ENCODE results near the gene STIM2.

GRCh38 chr4:27001398-27002164 is 140.9 kb downstream of the STIM2 start:
- TF ChIP-seq EZH2 (IDR thresholded peaks at IDR 0.05; ENCODE audit: borderline replicate concordance, low read depth, low read length, severe bottlenecking) = no peak
- no peak for TF ChIP-seq CTCF (IDR thresholded peaks at IDR 0.05; ENCODE audit: borderline replicate concordance, extremely low read depth, low read length, poor library complexity, severe bottlenecking)

Measured in DND-41 (cell line).